Panc1 (cell line): ENCODE measurements around the gene TAF4B.

Experiments used
- CTCF ChIP-seq: fragments of 450-650 bp; IDR thresholded peaks from 2 replicates; pipeline ENCODE4 v1.5.1; 2017; ENCODE audit warnings: mild to moderate bottlenecking
- POLR2AphosphoS5 ChIP-seq: IDR thresholded peaks from 2 replicates; pipeline ENCODE4 v1.6.1; 2012; ENCODE audit warnings: mild to moderate bottlenecking, low read depth, low read length, moderate library complexity
- REST ChIP-seq, 2 experiments: IDR thresholded peaks; 2 replicates each; pipeline ENCODE4 v1.6.1; 2011 to 2012; ENCODE audit warnings: low read depth in 2 of 2, control low read depth in 1 of 2, low read length in 1 of 2, mild to moderate bottlenecking in 1 of 2, moderate library complexity in 1 of 2; ENCODE audit not compliant: insufficient read depth in 1 of 2
- SIN3A ChIP-seq: IDR thresholded peaks from 2 replicates; pipeline ENCODE4 v1.6.1; 2012; ENCODE audit warnings: low read depth, mild to moderate bottlenecking, low read length, moderate library complexity, borderline replicate concordance; ENCODE audit not compliant: insufficient read depth
- TCF7L2 ChIP-seq: IDR thresholded peaks from 2 replicates; pipeline ENCODE4 v1.6.1; 2011; ENCODE audit warnings: mild to moderate bottlenecking, low read depth, low read length, inconsistent platforms

- TF ChIP-seq CTCF: no peak
- TF ChIP-seq TCF7L2: no peak
- no peak for TF ChIP-seq POLR2AphosphoS5
- TF ChIP-seq REST (IDR thresholded peaks at IDR 0.05; ENCODE audit: insufficient read depth in 1 of 2, low read depth in 2 of 2, low read length in 1 of 2): no peak
- no peak for TF ChIP-seq SIN3A
These were observed 160.2 kb downstream of the TAF4B start for GRCh38 chr18:26386441-26386840.
